ENCODE data around the gene CYRIA.

GRCh38 chr2:16649353-16650286, 16.0 kb downstream of the CYRIA start:
- TF ChIP-seq, protein P1, sequence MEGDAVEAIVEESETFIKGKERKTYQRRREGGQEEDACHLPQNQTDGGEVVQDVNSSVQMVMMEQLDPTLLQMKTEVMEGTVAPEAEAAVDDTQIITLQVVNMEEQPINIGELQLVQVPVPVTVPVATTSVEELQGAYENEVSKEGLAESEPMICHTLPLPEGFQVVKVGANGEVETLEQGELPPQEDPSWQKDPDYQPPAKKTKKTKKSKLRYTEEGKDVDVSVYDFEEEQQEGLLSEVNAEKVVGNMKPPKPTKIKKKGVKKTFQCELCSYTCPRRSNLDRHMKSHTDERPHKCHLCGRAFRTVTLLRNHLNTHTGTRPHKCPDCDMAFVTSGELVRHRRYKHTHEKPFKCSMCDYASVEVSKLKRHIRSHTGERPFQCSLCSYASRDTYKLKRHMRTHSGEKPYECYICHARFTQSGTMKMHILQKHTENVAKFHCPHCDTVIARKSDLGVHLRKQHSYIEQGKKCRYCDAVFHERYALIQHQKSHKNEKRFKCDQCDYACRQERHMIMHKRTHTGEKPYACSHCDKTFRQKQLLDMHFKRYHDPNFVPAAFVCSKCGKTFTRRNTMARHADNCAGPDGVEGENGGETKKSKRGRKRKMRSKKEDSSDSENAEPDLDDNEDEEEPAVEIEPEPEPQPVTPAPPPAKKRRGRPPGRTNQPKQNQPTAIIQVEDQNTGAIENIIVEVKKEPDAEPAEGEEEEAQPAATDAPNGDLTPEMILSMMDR (IDR thresholded peaks at IDR 0.05) = no peak
- TF ChIP-seq POLR2A (IDR thresholded peaks at IDR 0.05) = no peak
